ENCODE data around the gene CRTAC1. TPM values are rescaled to one million over a fixed set of nuclear protein-coding genes. Genes with fewer than 3 reads are reported as not detected.
A peak's percentile ranks its signal among the peaks of the same experiment; 100 is the strongest.

Gene CRTAC1
- total RNA-seq, 4 donors from 2014 or later = 4.0 to 8.7 (median 5.0) TPM

GRCh38 chr10:98031440-98031839 is 1.0 kb upstream of the CRTAC1 start:
- Histone ChIP-seq H3K4me1 (peaks cover 13 to 31% (median 26%) of the 10 kb centered on the region in 4 donors), H3K27me3 (peaks cover 0 to 93% (median 31%) of the 10 kb centered on the region in 4 donors), H3K9me3 (no peaks in the 10 kb centered on the region), H3K36me3 (no peaks in the 10 kb centered on the region), H3K27ac (replicated peaks in 1 of 4) (no peak overlapping the region), H3K4me3 (peak overlapping the region; percentile 46 to 58 (median 56))
- DNase-seq (ENCODE audit: extremely low spot score) = no peak
- TF ChIP-seq POLR2A (IDR thresholded peaks at IDR 0.05; ENCODE audit: low read depth) (no peak), EP300 (IDR thresholded peaks at IDR 0.05) (no peak), CTCF (IDR thresholded peaks at IDR 0.05) (no peak), POLR2AphosphoS5 (IDR thresholded peaks at IDR 0.05) (no peak)
- 69% methylated on average over 3 of the region's 12 CpGs for WGBS
- intact Hi-C loops (cut with DNase I) = no loop called here

- WGBS = 0% methylated on average over 3 of the region's 49 CpGs
- intact Hi-C loops (cut with DNase I) = no loop called here
- peaks cover 0 to 93% (median 35%) of the 10 kb centered on the region in 4 donors for H3K27me3 ChIP-seq
- H3K36me3 ChIP-seq = no peaks in the 10 kb centered on the region
- DNase-seq (ENCODE audit: extremely low spot score) = no peak
- H3K4me1 ChIP-seq = peaks cover 13 to 31% (median 26%) of the 10 kb centered on the region in 4 donors
- peak overlapping the region in 1 of 4 donors; percentile 55 for H3K27ac ChIP-seq (replicated peaks in 1 of 4)
- H3K9me3 ChIP-seq = no peaks in the 10 kb centered on the region
- TF ChIP-seq POLR2A (IDR thresholded peaks at IDR 0.05; ENCODE audit: low read depth) = no peak
- no peak for TF ChIP-seq POLR2AphosphoS5 (IDR thresholded peaks at IDR 0.05)
- TF ChIP-seq EP300 (IDR thresholded peaks at IDR 0.05) = no peak
- H3K4me3 ChIP-seq = peak overlapping the region; percentile 46 to 58 (median 56)
These were observed 590 bp upstream of the CRTAC1 start for GRCh38 chr10:98030991-98031431.

GRCh38 chr10:98029149-98030092 is 1.0 kb downstream of the CRTAC1 start:
- no peaks in the 10 kb centered on the region for H3K36me3 ChIP-seq
- H3K4me1 ChIP-seq = peaks cover 13 to 31% (median 26%) of the 10 kb centered on the region in 4 donors
- TF ChIP-seq CTCF (IDR thresholded peaks at IDR 0.05) (no peak), POLR2AphosphoS5 (IDR thresholded peaks at IDR 0.05) (no peak), POLR2A (IDR thresholded peaks at IDR 0.05; ENCODE audit: low read depth) (no peak)
- intact Hi-C loops (cut with DNase I) = no loop called here
- no peak for DNase-seq (ENCODE audit: extremely low spot score)
- H3K27me3 ChIP-seq = peaks cover 0 to 89% (median 40%) of the 10 kb centered on the region in 4 donors
- H3K4me3 ChIP-seq = peak overlapping the region; percentile 46 to 58 (median 56)
- H3K9me3 ChIP-seq = no peaks in the 10 kb centered on the region
- 7% methylated on average over 19 of the region's 44 CpGs for WGBS
- H3K27ac ChIP-seq (replicated peaks in 1 of 4) = peak overlapping the region in 1 of 4 donors; percentile 29

- DNase-seq (ENCODE audit: extremely low spot score) = no peak
- Histone ChIP-seq H3K4me3 (no peak overlapping the region), H3K36me3 (no peaks in the 10 kb centered on the region), H3K27ac (replicated peaks in 1 of 4) (no peak overlapping the region), H3K27me3 (peaks cover 0 to 94% (median 40%) of the 10 kb centered on the region in 4 donors), H3K9me3 (no peaks in the 10 kb centered on the region), H3K4me1 (peaks cover 13 to 31% (median 26%) of the 10 kb centered on the region in 4 donors)
- TF ChIP-seq POLR2AphosphoS5 (IDR thresholded peaks at IDR 0.05) (no peak), CTCF (IDR thresholded peaks at IDR 0.05) (peak; percentile 43 to 62 (median 59)), POLR2A (IDR thresholded peaks at IDR 0.05; ENCODE audit: low read depth) (no peak), EP300 (IDR thresholded peaks at IDR 0.05) (no peak)
- WGBS = 27% methylated on average over 6 of the region's 11 CpGs
- intact Hi-C loops (cut with DNase I) = no loop called here
These were observed 2.2 kb downstream of the CRTAC1 start for GRCh38 chr10:98028168-98028770.

- Histone ChIP-seq H3K27ac (replicated peaks in 1 of 4) (no peak overlapping the region), H3K27me3 (peaks cover 0 to 88% (median 16%) of the 10 kb centered on the region in 4 donors), H3K9me3 (no peaks in the 10 kb centered on the region), H3K36me3 (no peaks in the 10 kb centered on the region), H3K4me1 (peaks cover 0 to 2% (median 0%) of the 10 kb centered on the region in 4 donors), H3K4me3 (no peak overlapping the region)
- 80% methylated on average over 4 of the region's 4 CpGs for WGBS
- intact Hi-C loops (cut with DNase I) = no loop called here
- no peak for DNase-seq (ENCODE audit: extremely low spot score)
- TF ChIP-seq CTCF (IDR thresholded peaks at IDR 0.05) (no peak), POLR2AphosphoS5 (IDR thresholded peaks at IDR 0.05) (no peak), EP300 (IDR thresholded peaks at IDR 0.05) (no peak), POLR2A (IDR thresholded peaks at IDR 0.05; ENCODE audit: low read depth) (no peak)
These were observed 7.4 kb downstream of the CRTAC1 start for GRCh38 chr10:98023024-98023423.
